Measurements from ENCODE around the gene RTL10. TPM values are rescaled to one million over a fixed set of nuclear protein-coding genes. Genes with fewer than 3 reads are reported as not detected.

The RTL10 gene
- polyA plus RNA-seq, 1 donor from 2014 or later = 11.7 TPM

GRCh38 chr22:19826619-19826950, 28.1 kb downstream of the RTL10 start:
- H2AFZ ChIP-seq (ENCODE audit: low read depth, low read length) = no peak overlapping the region
- TF ChIP-seq TAF1 (IDR thresholded peaks at IDR 0.05; ENCODE audit: low read depth) (no peak), POLR2AphosphoS5 (IDR thresholded peaks at IDR 0.05) (no peak), MXI1 (conservative IDR thresholded peaks at IDR 0.05; ENCODE audit: poor library complexity, severe bottlenecking) (no peak), EP300 (conservative IDR thresholded peaks at IDR 0.05; ENCODE audit: poor library complexity, severe bottlenecking) (no peak), EZH2 (IDR thresholded peaks at IDR 0.05; ENCODE audit: borderline replicate concordance, insufficient read depth, low read length, poor library complexity, severe bottlenecking) (no peak), RAD21 (conservative IDR thresholded peaks at IDR 0.05) (no peak), REST (IDR thresholded peaks at IDR 0.05; ENCODE audit: borderline replicate concordance) (no peak), SMC3 (conservative IDR thresholded peaks at IDR 0.05; ENCODE audit: poor library complexity) (no peak)
- TF ChIP-seq, protein P1, sequence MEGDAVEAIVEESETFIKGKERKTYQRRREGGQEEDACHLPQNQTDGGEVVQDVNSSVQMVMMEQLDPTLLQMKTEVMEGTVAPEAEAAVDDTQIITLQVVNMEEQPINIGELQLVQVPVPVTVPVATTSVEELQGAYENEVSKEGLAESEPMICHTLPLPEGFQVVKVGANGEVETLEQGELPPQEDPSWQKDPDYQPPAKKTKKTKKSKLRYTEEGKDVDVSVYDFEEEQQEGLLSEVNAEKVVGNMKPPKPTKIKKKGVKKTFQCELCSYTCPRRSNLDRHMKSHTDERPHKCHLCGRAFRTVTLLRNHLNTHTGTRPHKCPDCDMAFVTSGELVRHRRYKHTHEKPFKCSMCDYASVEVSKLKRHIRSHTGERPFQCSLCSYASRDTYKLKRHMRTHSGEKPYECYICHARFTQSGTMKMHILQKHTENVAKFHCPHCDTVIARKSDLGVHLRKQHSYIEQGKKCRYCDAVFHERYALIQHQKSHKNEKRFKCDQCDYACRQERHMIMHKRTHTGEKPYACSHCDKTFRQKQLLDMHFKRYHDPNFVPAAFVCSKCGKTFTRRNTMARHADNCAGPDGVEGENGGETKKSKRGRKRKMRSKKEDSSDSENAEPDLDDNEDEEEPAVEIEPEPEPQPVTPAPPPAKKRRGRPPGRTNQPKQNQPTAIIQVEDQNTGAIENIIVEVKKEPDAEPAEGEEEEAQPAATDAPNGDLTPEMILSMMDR (IDR thresholded peaks at IDR 0.05; ENCODE audit: poor library complexity, severe bottlenecking) = no peak
- H3K27ac ChIP-seq (ENCODE audit: low read length) = no peak overlapping the region

DNA sequence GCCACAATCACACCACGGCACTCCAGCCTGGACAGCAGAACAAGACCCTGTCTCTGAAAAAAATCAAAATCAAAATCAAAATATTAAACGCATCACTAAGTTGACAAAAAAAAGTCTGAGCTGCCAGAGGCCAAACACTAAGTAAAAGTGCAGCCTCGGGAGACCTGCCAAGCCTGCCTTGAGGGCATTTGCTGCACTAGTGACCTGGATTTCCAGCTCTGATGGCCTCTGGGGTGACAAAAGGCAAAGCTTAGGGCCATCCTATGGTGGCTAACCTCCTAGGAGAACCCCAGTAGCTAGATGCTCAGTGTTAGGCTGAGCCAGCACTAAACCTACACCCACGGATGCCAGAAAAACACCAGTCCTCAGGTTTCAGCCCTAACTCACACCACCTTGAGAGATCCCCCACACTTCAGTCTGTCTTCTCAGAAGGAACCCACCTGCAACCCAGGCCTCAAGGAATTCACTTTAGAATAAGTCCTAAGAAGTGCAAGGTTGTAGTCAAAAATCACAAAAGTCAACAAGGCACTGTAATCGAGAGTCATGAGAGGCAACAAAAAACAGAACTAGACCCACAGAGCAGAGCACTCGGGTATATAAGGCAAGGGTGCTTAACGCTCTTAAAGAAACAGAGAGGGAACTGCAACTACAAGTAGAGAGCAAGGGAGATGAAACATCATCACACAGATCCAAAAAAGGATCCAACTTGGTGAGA, 28.6 kb downstream of the RTL10 start:
- no peak overlapping the region for H3K4me3 ChIP-seq (ENCODE audit: low read length)
- TF ChIP-seq TAF1 (IDR thresholded peaks at IDR 0.05; ENCODE audit: low read depth) (no peak), EP300 (conservative IDR thresholded peaks at IDR 0.05; ENCODE audit: poor library complexity, severe bottlenecking) (no peak), POLR2AphosphoS5 (IDR thresholded peaks at IDR 0.05) (no peak), SMC3 (conservative IDR thresholded peaks at IDR 0.05; ENCODE audit: poor library complexity) (no peak), REST (IDR thresholded peaks at IDR 0.05; ENCODE audit: borderline replicate concordance) (no peak), RAD21 (conservative IDR thresholded peaks at IDR 0.05) (no peak), MXI1 (conservative IDR thresholded peaks at IDR 0.05; ENCODE audit: poor library complexity, severe bottlenecking) (no peak), EZH2 (IDR thresholded peaks at IDR 0.05; ENCODE audit: borderline replicate concordance, insufficient read depth, low read length, poor library complexity, severe bottlenecking) (no peak)
- TF ChIP-seq, protein P1 (IDR thresholded peaks at IDR 0.05; ENCODE audit: poor library complexity, severe bottlenecking) = no peak
- no peak overlapping the region for H3K4me2 ChIP-seq (ENCODE audit: low read length)
- no peaks in the 10 kb centered on the region for H3K9me3 ChIP-seq (ENCODE audit: low read length)
- no peaks in the 10 kb centered on the region for H4K20me1 ChIP-seq (ENCODE audit: insufficient read depth)
- H3K27ac ChIP-seq (ENCODE audit: low read length) = no peak overlapping the region
- no peaks in the 10 kb centered on the region for H3K36me3 ChIP-seq (ENCODE audit: insufficient read depth, low read length)
- H3K79me2 ChIP-seq (replicated peaks; ENCODE audit: insufficient read depth, low read length) = no peaks in the 10 kb centered on the region
- no peaks in the 10 kb centered on the region for H3K9me2 ChIP-seq (ENCODE audit: insufficient read depth, low read length)
- H3K27me3 ChIP-seq (ENCODE audit: insufficient read depth, low read depth, low read length) = no peaks in the 10 kb centered on the region
- no peak overlapping the region for H2AFZ ChIP-seq (ENCODE audit: low read depth, low read length)
- no peaks in the 10 kb centered on the region for H3F3A ChIP-seq (ENCODE audit: insufficient read depth, low read length, poor library complexity, severe bottlenecking)
- H3K9ac ChIP-seq (ENCODE audit: low read length) = no peak overlapping the region

More at GRCh38 chr22:19826619-19826950, 28.1 kb downstream of the RTL10 start:
- Histone ChIP-seq H3K9me3 (ENCODE audit: low read length) (no peaks in the 10 kb centered on the region), H3K27me3 (ENCODE audit: insufficient read depth, low read depth, low read length) (no peaks in the 10 kb centered on the region), H4K20me1 (ENCODE audit: insufficient read depth) (no peaks in the 10 kb centered on the region), H3K9ac (ENCODE audit: low read length) (no peak overlapping the region), H3K9me2 (ENCODE audit: insufficient read depth, low read length) (no peaks in the 10 kb centered on the region), H3K4me2 (ENCODE audit: low read length) (no peak overlapping the region), H3K36me3 (ENCODE audit: insufficient read depth, low read length) (no peaks in the 10 kb centered on the region), H3F3A (ENCODE audit: insufficient read depth, low read length, poor library complexity, severe bottlenecking) (no peaks in the 10 kb centered on the region), H3K4me3 (ENCODE audit: low read length) (no peak overlapping the region), H3K79me2 (replicated peaks; ENCODE audit: insufficient read depth, low read length) (no peaks in the 10 kb centered on the region)
